Endometrial microvascular endothelial cells (primary cell): ENCODE results near the gene GNRH2. TPM values are rescaled to one million over a fixed set of nuclear protein-coding genes. Genes with fewer than 3 reads are reported as not detected.
"Not testable (repeated sequence)": the region's sequence is repeated elsewhere in the genome, so short reads cannot be mapped to it uniquely, and the experiment has no call there.

Experiments
- in situ Hi-C: cut with HindIII; loops from 2 replicates; pipeline ENCODE4 v1.10.0; 2017; ENCODE audit warnings: low sequenced_read_pairs, low pct_unique_long_range_greater_than_20kb; ENCODE audit errors: inconsistent ontology term
- total RNA-seq: library from RNA; depleted of rRNA; stranded (reverse); fragments of >200 nt; gene quantifications from one replicate; pipeline ENCODE4 v1.2.3, GENCODE V29; 2015; ENCODE audit errors: inconsistent ontology term

Gene GNRH2
- total RNA-seq, 1 donor from 2014 or later = not detected

DNA sequence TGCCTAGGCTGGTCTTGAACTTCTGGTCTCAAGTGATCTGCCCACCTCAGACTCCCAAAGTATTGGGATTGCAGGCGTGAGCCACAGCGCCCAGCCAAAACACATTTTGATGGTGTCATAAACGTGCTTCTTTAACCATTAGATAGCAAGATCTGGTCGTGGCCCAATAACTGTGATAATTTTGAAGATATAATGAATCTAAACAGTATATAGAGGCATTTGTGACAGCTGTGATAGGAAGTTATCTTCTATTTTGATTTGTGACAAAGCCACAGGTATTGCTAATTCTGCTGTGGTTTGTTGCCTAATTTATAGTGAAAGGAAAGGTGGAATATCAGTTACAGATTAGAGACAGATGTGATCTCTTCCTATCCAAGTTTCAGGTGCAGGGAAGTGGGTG, 27.3 kb downstream of the GNRH2 start:
- in situ Hi-C loops = no loop called here

- in situ Hi-C loops = no loop called here
These were observed 27.8 kb downstream of the GNRH2 start for GRCh38 chr20:3071266-3071609.

- in situ Hi-C loops = no loop called here
These were observed 28.4 kb downstream of the GNRH2 start, which contains the start of gene OXT for GRCh38 chr20:3071610-3072529. OXT (plus strand) TSS chr20:3071620; CDS start chr20:3071656, 36 bp downstream.

GRCh38 chr20:3072530-3073250, 29.3 kb downstream of the GNRH2 start:
- in situ Hi-C loops = no loop called here

DNA sequence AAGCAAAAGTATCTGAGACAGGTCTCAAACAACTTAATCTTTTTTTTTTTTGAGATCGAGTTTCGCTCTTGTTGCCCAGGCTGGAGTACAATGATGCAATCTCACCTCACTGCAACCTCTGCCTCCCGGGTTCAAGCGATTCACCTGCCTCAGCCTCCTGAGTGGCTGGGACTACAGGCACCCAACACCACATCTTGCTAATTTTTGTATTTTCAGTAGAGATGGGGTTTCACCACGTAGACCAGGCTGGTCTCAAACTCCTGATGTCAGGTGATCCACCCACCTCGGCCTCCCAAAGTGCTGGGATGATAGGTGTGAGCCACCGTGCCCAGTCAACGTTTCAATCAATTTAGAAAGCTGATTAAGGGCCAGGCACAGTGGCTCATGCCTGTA, 29.8 kb downstream of the GNRH2 start:
- in situ Hi-C loops = not testable (repeated sequence)

DNA sequence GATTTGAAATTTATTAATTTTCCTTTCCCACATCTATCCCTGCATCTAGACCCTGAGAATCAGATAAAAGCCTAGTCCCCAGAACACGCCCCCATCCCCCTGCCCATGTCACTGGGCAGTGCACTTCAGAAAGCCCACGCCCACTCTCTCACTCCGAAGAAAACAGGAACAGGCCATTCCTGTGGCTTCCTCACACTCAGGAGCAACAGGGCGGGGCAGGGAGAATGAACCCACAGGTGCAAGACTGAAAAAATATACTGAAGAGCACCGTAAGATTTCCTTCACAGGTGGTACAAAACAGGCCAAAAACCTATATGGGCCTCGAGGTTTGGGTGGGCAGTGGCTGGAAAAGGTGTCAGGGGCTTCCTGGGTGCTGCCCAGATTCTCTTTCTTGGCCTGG, 31.4 kb downstream of the GNRH2 start:
- in situ Hi-C loops = no loop called here

- in situ Hi-C loops = not testable (repeated sequence)
These were observed 31.9 kb downstream of the GNRH2 start for GRCh38 chr20:3075315-3075714.

DNA sequence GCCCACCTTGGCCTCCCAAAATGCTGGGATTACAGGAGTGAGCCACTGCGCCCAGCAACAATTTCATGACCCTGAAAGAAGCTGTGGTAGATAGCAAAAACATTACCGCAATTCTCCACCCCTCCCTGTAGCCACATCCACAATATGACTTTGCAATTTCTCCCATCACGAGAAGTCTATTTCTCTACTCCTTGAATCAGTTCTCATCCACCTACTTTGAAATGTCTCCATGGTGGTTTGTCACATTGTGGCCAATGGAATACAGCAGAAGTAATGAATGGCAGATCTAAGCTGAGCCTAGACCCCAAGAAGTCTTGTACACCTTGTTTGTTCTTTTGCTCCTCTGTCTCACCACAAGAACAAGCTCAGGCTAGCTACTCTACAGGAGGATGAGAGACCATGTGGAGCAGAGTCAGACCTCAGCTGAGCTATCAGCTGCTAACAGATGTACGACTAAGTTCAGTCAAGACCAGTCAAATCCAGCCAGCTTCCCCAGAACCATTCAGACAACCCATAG, 34.3 kb downstream of the GNRH2 start:
- in situ Hi-C loops = no loop called here

DNA sequence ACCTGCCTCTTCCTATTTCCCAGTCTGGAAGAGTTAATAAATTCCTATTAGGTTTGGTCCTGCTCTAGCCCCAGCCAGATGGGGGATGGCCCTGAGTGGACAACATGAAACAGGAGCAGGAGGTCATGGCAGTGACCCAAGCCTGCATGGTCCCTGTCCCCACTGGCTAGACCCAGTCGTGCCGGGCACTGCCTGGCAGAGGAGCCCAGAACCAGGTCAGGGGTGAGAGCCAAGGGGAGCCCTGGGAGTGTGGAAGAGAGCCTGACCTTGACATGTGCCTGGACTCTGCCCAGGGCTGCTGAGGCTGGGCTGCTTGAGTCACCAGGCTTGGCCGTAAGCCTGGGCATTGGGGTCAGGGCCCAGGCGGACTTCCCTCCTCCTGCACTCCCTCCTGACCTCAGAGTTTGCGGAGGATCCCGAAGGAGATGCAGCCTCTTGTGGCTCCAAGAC, 37.5 kb downstream of the GNRH2 start:
- in situ Hi-C loops = no loop called here

GRCh38 chr20:3081641-3082040, 38.2 kb downstream of the GNRH2 start:
- in situ Hi-C loops = no loop called here

- in situ Hi-C loops = no loop called here
These were observed 39.0 kb downstream of the GNRH2 start for GRCh38 chr20:3082306-3082951.

- in situ Hi-C loops = no loop called here
These were observed 39.8 kb downstream of the GNRH2 start for GRCh38 chr20:3082955-3083952.

GRCh38 chr20:3084283-3084985, 41.0 kb downstream of the GNRH2 start, which contains the start of gene AVP:
AVP (minus strand) TSS chr20:3084724; CDS start chr20:3084674, 50 bp downstream.
- in situ Hi-C loops = no loop called here

DNA sequence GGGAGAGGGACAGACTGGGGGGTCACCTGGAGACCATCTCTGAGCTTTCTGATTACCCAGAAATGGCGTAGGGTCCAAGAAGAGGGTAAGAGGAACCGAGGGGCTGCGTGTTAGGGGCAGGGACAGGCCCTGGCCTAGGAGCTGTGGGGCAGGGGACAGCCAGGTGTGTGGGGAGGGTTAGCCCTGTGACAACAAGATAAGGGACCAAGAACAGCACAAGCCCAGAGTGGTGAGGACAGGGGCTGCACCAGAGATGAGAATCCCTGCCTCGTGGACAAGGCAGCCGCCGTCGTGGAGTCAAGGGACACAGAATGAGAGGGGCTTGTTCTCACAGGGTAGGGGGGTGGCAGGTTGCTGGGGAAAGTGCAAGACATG, 41.6 kb downstream of the GNRH2 start:
- in situ Hi-C loops = no loop called here

GRCh38 chr20:3085571-3086072, 42.2 kb downstream of the GNRH2 start:
- in situ Hi-C loops = no loop called here

GRCh38 chr20:3088031-3088430, 44.6 kb downstream of the GNRH2 start:
- in situ Hi-C loops = no loop called here

- in situ Hi-C loops = no loop called here
These were observed 47.1 kb downstream of the GNRH2 start for GRCh38 chr20:3090565-3090964.
